ENCODE measurements around the gene ZFC3H1.

Gene ZFC3H1

GRCh38 chr12:71591601-71592000 lies 72.0 kb downstream of the ZFC3H1 start:
- H3K4me3 ChIP-seq (replicated peaks; ENCODE audit: insufficient read depth, low read length): no peak overlapping the region
- no peak for DNase-seq (ENCODE audit: low read depth in 1 of 2, low spot score in 1 of 2)
- no peaks in the 10 kb centered on the region for H3K27me3 ChIP-seq (ENCODE audit: insufficient read depth, poor library complexity, severe bottlenecking)
- H3K27ac ChIP-seq (replicated peaks): no peak overlapping the region
- TF ChIP-seq SPI1 (IDR thresholded peaks at IDR 0.05; ENCODE audit: borderline replicate concordance, low read depth): no peak
- no peak for TF ChIP-seq POLR2AphosphoS5 (IDR thresholded peaks at IDR 0.05; ENCODE audit: low read depth)

GRCh38 chr12:71589478-71589881 lies 74.2 kb downstream of the ZFC3H1 start:
- DNase-seq (ENCODE audit: low read depth in 1 of 2, low spot score in 1 of 2): no peak
- no peak overlapping the region for H3K4me3 ChIP-seq (replicated peaks; ENCODE audit: insufficient read depth, low read length)
- no peaks in the 10 kb centered on the region for H3K27me3 ChIP-seq (ENCODE audit: insufficient read depth, poor library complexity, severe bottlenecking)

GRCh38 chr12:71587012-71587411 lies 76.6 kb downstream of the ZFC3H1 start:
- no peak for DNase-seq (ENCODE audit: low read depth in 1 of 2, low spot score in 1 of 2)
- H3K27ac ChIP-seq (replicated peaks): no peak overlapping the region
- no peak overlapping the region for H3K4me3 ChIP-seq (replicated peaks; ENCODE audit: insufficient read depth, low read length)
- TF ChIP-seq SPI1 (IDR thresholded peaks at IDR 0.05; ENCODE audit: borderline replicate concordance, low read depth): no peak
- TF ChIP-seq GABPA (IDR thresholded peaks at IDR 0.05; ENCODE audit: low read depth): no peak
- no peaks in the 10 kb centered on the region for H3K27me3 ChIP-seq (ENCODE audit: insufficient read depth, poor library complexity, severe bottlenecking)

More at GRCh38 chr12:71589478-71589881, 74.2 kb downstream of the ZFC3H1 start:
- TF ChIP-seq POLR2AphosphoS5 (IDR thresholded peaks at IDR 0.05; ENCODE audit: low read depth) (no peak), SPI1 (IDR thresholded peaks at IDR 0.05; ENCODE audit: borderline replicate concordance, low read depth) (no peak), REST (IDR thresholded peaks at IDR 0.05; ENCODE audit: insufficient replicate concordance, low read depth) (no peak), CTCF (IDR thresholded peaks at IDR 0.05; ENCODE audit: insufficient read depth, low read length) (no peak), GABPA (IDR thresholded peaks at IDR 0.05; ENCODE audit: low read depth) (no peak)
- H3K27ac ChIP-seq (replicated peaks): no peak overlapping the region

- no peak for DNase-seq (ENCODE audit: low read depth in 1 of 2, low spot score in 1 of 2)
- TF ChIP-seq POLR2AphosphoS5 (IDR thresholded peaks at IDR 0.05; ENCODE audit: low read depth) (no peak), SPI1 (IDR thresholded peaks at IDR 0.05; ENCODE audit: borderline replicate concordance, low read depth) (no peak), GABPA (IDR thresholded peaks at IDR 0.05; ENCODE audit: low read depth) (no peak), REST (IDR thresholded peaks at IDR 0.05; ENCODE audit: insufficient replicate concordance, low read depth) (no peak), CTCF (IDR thresholded peaks at IDR 0.05; ENCODE audit: insufficient read depth, low read length) (no peak)
- H3K4me3 ChIP-seq (replicated peaks; ENCODE audit: insufficient read depth, low read length): no peak overlapping the region
- H3K27me3 ChIP-seq (ENCODE audit: insufficient read depth, poor library complexity, severe bottlenecking): no peaks in the 10 kb centered on the region
- no peak overlapping the region for H3K27ac ChIP-seq (replicated peaks)
Measured at GRCh38 chr12:71585218-71585617, 78.4 kb downstream of the ZFC3H1 start.

GRCh38 chr12:71584356-71584755 lies 79.3 kb downstream of the ZFC3H1 start:
- no peak overlapping the region for H3K27ac ChIP-seq (replicated peaks)
- H3K27me3 ChIP-seq (ENCODE audit: insufficient read depth, poor library complexity, severe bottlenecking): no peaks in the 10 kb centered on the region
- TF ChIP-seq CTCF (IDR thresholded peaks at IDR 0.05; ENCODE audit: insufficient read depth, low read length): no peak
- TF ChIP-seq REST (IDR thresholded peaks at IDR 0.05; ENCODE audit: insufficient replicate concordance, low read depth): no peak
- no peak for TF ChIP-seq POLR2AphosphoS5 (IDR thresholded peaks at IDR 0.05; ENCODE audit: low read depth)
- TF ChIP-seq GABPA (IDR thresholded peaks at IDR 0.05; ENCODE audit: low read depth): no peak
- TF ChIP-seq SPI1 (IDR thresholded peaks at IDR 0.05; ENCODE audit: borderline replicate concordance, low read depth): no peak
- DNase-seq (ENCODE audit: low read depth in 1 of 2, low spot score in 1 of 2): no peak
- no peak overlapping the region for H3K4me3 ChIP-seq (replicated peaks; ENCODE audit: insufficient read depth, low read length)

All from HL-60 (cell line).